Activated B cell treated with CpG ODN at 0.5 μM for 24 hours (primary cell): Measurements from ENCODE around the gene SHC4. TPM values are rescaled to one million over a fixed set of nuclear protein-coding genes. Genes with fewer than 3 reads are reported as not detected.

Experiments used
- ATAC-seq: fragments of 200-7000 bp; cut with Tn5 transposase; one replicate; pipeline ENCODE4 v1.10.0; 2021; ENCODE audit warnings: low read depth, mild to moderate bottlenecking, moderate library complexity
- CTCF ChIA-PET: fragments of 350-600 bp; sonication (Branson Sonifier 250); formaldehyde crosslinking; loops from one replicate; lab custom pipeline; 2021; ENCODE audit warnings: antibody characterized with exemption; lab: Charles Lee
- POLR2A ChIA-PET: fragments of 350-600 bp; sonication (Branson Sonifier 250); formaldehyde crosslinking; loops from one replicate; lab custom pipeline; 2021; ENCODE audit warnings: antibody characterized with exemption; lab: Charles Lee
- DNase-seq: peaks from one replicate; pipeline ENCODE4 v3.0.0; 2022
- H3K27ac Mint-ChIP-seq: one replicate; pipeline ENCODE4 v1.8.0; 2020; ENCODE audit warnings: mixed read lengths
- H3K27me3 Mint-ChIP-seq: one replicate; pipeline ENCODE4 v1.8.0; 2021; ENCODE audit warnings: mixed read lengths
- H3K36me3 Mint-ChIP-seq: one replicate; pipeline ENCODE4 v1.8.0; 2021; ENCODE audit warnings: low read depth, mixed read lengths
- H3K4me1 Mint-ChIP-seq: one replicate; pipeline ENCODE4 v1.8.0; 2021; ENCODE audit warnings: mixed read lengths
- H3K4me3 Mint-ChIP-seq: one replicate; pipeline ENCODE4 v1.8.0; 2020; ENCODE audit warnings: mild to moderate bottlenecking, mixed read lengths
- H3K9me3 Mint-ChIP-seq: one replicate; pipeline ENCODE4 v1.8.0; 2020; ENCODE audit warnings: mixed read lengths
- intact Hi-C: fragments of 100-400 bp; cut with micrococcal nuclease; formaldehyde crosslinking; loops from one replicate; pipeline ENCODE4 v1.15.1; 2024
- total RNA-seq: library from RNA; stranded (reverse); gene quantifications from 2 replicates; pipeline ENCODE4 v1.2.3, GENCODE V29; 2022
- TF ChIP-seq, protein P1 (sequence below): fragments of 200-600 bp; IDR thresholded peaks from one replicate; pipeline ENCODE4 v1.8.0; 2022; ENCODE audit warnings: antibody characterized with exemption, mild to moderate bottlenecking

Gene SHC4
- total RNA-seq, 1 donor from 2014 or later = not detected

DNA sequence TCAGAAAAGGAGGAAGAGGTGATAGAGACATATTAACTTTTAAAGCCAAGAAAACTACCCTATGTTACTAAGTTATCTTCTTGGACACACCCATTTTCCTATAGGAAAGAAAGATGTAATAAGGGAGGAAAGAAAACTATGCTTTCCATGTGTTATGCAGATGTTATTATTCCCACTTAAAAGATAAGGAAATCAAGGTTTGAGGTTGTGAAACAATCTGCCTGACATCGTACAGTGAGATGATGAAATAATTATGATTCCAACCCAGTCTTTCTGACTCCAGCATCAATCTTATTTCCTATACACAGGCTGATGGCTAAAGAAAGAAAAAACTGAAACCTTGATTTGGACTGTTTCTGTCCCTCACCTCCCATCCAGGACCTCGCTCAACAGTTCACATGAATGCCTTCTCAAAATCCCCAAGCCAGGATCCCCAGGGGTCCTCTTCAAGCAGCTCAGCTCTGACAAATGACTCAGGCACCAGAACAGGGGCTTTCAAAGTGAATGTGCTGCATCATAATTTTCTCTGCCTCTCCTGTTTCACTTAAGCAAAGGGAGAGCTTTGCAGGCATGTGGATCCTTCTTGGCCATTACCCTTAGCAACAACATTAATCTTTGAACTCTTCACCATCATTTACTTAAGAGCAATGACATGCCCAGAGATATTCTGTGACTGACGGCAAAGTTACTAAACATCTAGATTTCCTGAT is 98.2 kb downstream of the SHC4 start:
- intact Hi-C loops = no loop called here
- ATAC-seq (no peak), DNase-seq (no peak)
- POLR2A ChIA-PET = no interaction called here
- no peaks in the 10 kb centered on the region for H3K36me3 Mint-ChIP-seq
- CTCF ChIA-PET = interaction anchor here (7.1 kb wide), 1 partner anchor 556 kb away, joined by 64 read pairs; the partner anchor contains the start of gene FGF7
- H3K9me3 Mint-ChIP-seq = no peaks in the 10 kb centered on the region
- H3K4me1 Mint-ChIP-seq = no peaks in the 10 kb centered on the region
- TF ChIP-seq, protein P1, sequence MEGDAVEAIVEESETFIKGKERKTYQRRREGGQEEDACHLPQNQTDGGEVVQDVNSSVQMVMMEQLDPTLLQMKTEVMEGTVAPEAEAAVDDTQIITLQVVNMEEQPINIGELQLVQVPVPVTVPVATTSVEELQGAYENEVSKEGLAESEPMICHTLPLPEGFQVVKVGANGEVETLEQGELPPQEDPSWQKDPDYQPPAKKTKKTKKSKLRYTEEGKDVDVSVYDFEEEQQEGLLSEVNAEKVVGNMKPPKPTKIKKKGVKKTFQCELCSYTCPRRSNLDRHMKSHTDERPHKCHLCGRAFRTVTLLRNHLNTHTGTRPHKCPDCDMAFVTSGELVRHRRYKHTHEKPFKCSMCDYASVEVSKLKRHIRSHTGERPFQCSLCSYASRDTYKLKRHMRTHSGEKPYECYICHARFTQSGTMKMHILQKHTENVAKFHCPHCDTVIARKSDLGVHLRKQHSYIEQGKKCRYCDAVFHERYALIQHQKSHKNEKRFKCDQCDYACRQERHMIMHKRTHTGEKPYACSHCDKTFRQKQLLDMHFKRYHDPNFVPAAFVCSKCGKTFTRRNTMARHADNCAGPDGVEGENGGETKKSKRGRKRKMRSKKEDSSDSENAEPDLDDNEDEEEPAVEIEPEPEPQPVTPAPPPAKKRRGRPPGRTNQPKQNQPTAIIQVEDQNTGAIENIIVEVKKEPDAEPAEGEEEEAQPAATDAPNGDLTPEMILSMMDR = no peak
- H3K27ac Mint-ChIP-seq = no peak overlapping the region
- H3K27me3 Mint-ChIP-seq = peaks cover 25% of the 10 kb centered on the region
- no peak overlapping the region for H3K4me3 Mint-ChIP-seq

DNA sequence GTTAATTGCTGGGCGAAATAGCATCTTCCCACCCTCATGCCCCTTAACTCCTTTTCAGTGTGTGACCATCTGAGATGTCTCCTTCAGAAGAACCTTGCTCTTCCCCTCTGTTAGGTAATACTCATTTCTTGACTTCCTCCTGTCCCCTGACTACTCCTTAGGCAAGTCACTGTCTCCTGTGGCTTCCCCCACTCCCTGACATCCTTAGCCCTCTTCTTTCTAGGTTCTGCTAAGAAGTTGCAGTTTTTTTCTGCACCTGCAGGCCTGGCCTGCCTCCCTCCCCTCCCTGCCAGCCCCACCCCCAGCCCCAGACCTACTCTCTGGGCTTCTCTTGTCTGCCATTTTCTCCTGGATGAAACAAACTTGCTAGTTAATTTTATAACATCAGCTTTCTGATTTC is 101.0 kb downstream of the SHC4 start:
- Mint-ChIP-seq H3K27me3 (peaks cover 17% of the 10 kb centered on the region), H3K27ac (no peak overlapping the region), H3K36me3 (no peaks in the 10 kb centered on the region), H3K9me3 (no peaks in the 10 kb centered on the region), H3K4me3 (no peak overlapping the region), H3K4me1 (no peaks in the 10 kb centered on the region)
- POLR2A ChIA-PET = no interaction called here
- intact Hi-C loops = loop anchor here (1.0 to 5.0 kb wide), 6 partner anchors 113 to 1455 kb away; partner anchors contain the start of gene SECISBP2L
- CTCF ChIA-PET = interaction anchor here (1.2 to 7.1 kb wide), 10 partner anchors 9 to 1453 kb away, joined by 3 to 64 read pairs (median 8); partner anchors contain the start of genes EID1 and FGF7
- TF ChIP-seq, protein P1 = no peak
- DNase-seq = no peak
- no peak for ATAC-seq

DNA sequence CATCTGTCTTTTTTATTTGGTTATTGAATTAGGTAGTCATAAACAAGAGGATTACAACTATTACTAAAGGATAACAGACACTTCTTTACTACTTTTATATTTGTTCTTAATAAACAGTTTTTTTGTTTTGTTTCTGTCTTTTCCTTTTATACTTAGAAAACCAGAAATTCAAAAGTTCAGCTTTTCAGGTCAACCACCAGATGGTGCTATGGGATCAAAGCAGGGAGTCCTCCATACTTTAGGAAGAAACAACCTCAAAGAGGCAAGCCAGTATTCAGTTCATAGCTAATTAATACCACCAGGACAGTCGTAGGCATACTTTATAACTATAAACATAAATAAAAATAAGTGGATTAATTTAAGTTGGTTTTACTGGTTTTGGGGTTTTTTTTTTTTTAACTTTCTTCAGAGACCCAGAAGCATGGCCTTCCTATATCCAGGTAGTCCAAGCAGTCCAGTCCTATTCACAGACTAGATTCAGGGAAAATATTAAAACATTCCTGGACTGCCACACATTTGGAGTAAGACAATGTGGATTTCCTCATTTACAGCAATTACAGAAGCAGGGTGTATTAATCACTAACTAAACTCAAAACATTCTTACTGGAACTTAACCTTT is 101.8 kb downstream of the SHC4 start:
- Mint-ChIP-seq H3K36me3 (no peaks in the 10 kb centered on the region), H3K27me3 (peaks cover 15% of the 10 kb centered on the region), H3K4me3 (no peak overlapping the region), H3K27ac (no peak overlapping the region), H3K4me1 (no peaks in the 10 kb centered on the region), H3K9me3 (no peaks in the 10 kb centered on the region)
- intact Hi-C loops = loop anchor here (1.0 to 5.0 kb wide), 8 partner anchors 113 to 1455 kb away; partner anchors contain the start of gene SECISBP2L
- TF ChIP-seq, protein P1 = peak; percentile 47
- ChIA-PET POLR2A (interaction anchor here (0.7 kb wide), 2 partner anchors 277 to 511 kb away, joined by 3 to 4 read pairs; no protein-coding TSS in a partner anchor), CTCF (interaction anchor here (0.6 to 7.1 kb wide), 19 partner anchors 9 to 1456 kb away, joined by 3 to 64 read pairs (median 4); partner anchors contain the start of genes CEP152, EID1 and FGF7)
- no peak for DNase-seq
- peak; percentile 57 for ATAC-seq

- Mint-ChIP-seq H3K4me1 (no peaks in the 10 kb centered on the region), H3K4me3 (no peak overlapping the region), H3K36me3 (no peaks in the 10 kb centered on the region), H3K27ac (no peak overlapping the region), H3K27me3 (peaks cover 11% of the 10 kb centered on the region), H3K9me3 (no peaks in the 10 kb centered on the region)
- POLR2A ChIA-PET = no interaction called here
- DNase-seq (no peak), ATAC-seq (no peak)
- TF ChIP-seq, protein P1 = no peak
- CTCF ChIA-PET = interaction anchor here (0.9 to 7.1 kb wide), 4 partner anchors 19 to 1286 kb away, joined by 4 to 64 read pairs (median 8); partner anchors contain the start of genes EID1 and FGF7
- intact Hi-C loops = no loop called here
Measured at GRCh38 chr15:48859426-48859825, 104.3 kb downstream of the SHC4 start.

GRCh38 chr15:48858401-48858800 is 105.3 kb downstream of the SHC4 start:
- no peaks in the 10 kb centered on the region for H3K4me1 Mint-ChIP-seq
- intact Hi-C loops = no loop called here
- CTCF ChIA-PET = interaction anchor here (1.6 to 7.1 kb wide), 2 partner anchors 287 to 563 kb away, joined by 7 to 64 read pairs; partner anchors contain the start of gene FGF7
- TF ChIP-seq, protein P1 = no peak
- no peaks in the 10 kb centered on the region for H3K9me3 Mint-ChIP-seq
- H3K27me3 Mint-ChIP-seq = peaks cover 11% of the 10 kb centered on the region
- H3K4me3 Mint-ChIP-seq = no peak overlapping the region
- POLR2A ChIA-PET = no interaction called here
- no peaks in the 10 kb centered on the region for H3K36me3 Mint-ChIP-seq
- no peak overlapping the region for H3K27ac Mint-ChIP-seq
- DNase-seq = no peak
- no peak for ATAC-seq
